HCT116 (cell line): ENCODE data around the gene PKHD1. TPM values are rescaled to one million over a fixed set of nuclear protein-coding genes. Genes with fewer than 3 reads are reported as not detected.

Source experiments
- ATAC-seq: fragments of 200-7000 bp; cut with Tn5 transposase; 2 replicates; pipeline ENCODE4 v1.9.1; 2020; ENCODE audit warnings: mild to moderate bottlenecking, moderate library complexity
- BruUV-seq: library from RNA; stranded (reverse); fragments of 400-500 nt; replicated peaks from 2 replicates; lab custom pipeline; 2021; lab: Mats Ljungman, UMichigan
- CTCF ChIA-PET: fragments of 300-600 bp; sonication (Branson Sonifier 250); formaldehyde crosslinking; loops from one replicate; lab custom pipeline; 2021; ENCODE audit warnings: antibody characterized with exemption; lab: Charles Lee
- POLR2A ChIA-PET: fragments of 300-600, 350-600 bp; sonication (Branson Sonifier 250); formaldehyde crosslinking; loops from one replicate; lab custom pipeline; 2021; ENCODE audit warnings: antibody characterized with exemption; lab: Charles Lee
- RAD21 ChIA-PET, 2 experiments: fragments of 300-600 bp; sonication (Branson Sonifier 250); formaldehyde crosslinking; loops; one replicate each; lab custom pipeline; 2023; ENCODE audit warnings: low total read pairs in 2 of 2; ENCODE audit not compliant: uncharacterized antibody in 2 of 2, unreplicated experiment in 2 of 2, low non-redundant PET in 1 of 2; lab: Charles Lee
- DNase-seq: peaks from one replicate; pipeline ENCODE4 v3.0.0-alpha.2; 2010; ENCODE audit warnings: low read depth, low spot score
- H2AFZ ChIP-seq: fragments of 200-600 bp; shearing (Covaris generic), sonication (generic); 2 replicates; pipeline ENCODE4 v1.6.1; 2017; ENCODE audit warnings: low read depth, mixed run types, mixed read lengths, antibody characterized with exemption, low read length; ENCODE audit not compliant: poor library complexity, severe bottlenecking
- H3K27ac ChIP-seq: 2 replicates; pipeline ENCODE4 v1.5.1; 2012; ENCODE audit warnings: low read depth, low read length
- H3K27me3 ChIP-seq: fragments of 200-600 bp; sonication (generic); 2 replicates; pipeline ENCODE4 v1.6.1; 2016; ENCODE audit warnings: mixed run types, low read length, mixed read lengths; ENCODE audit not compliant: insufficient read depth
- H3K36me3 ChIP-seq, 2 experiments: fragments of 200-500 bp in 1 of 2; fragments of 200-600 bp in 1 of 2; sonication (Bioruptor generic) in 1 of 2; sonication (generic) in 1 of 2; 2 replicates each; pipeline versions ENCODE4 v1.5.1 to v1.6.1; 2014 to 2016; ENCODE audit warnings: low read length in 2 of 2, inconsistent platforms in 1 of 2, mixed read lengths in 1 of 2, mixed run types in 1 of 2; ENCODE audit not compliant: insufficient read depth in 2 of 2, control insufficient read depth in 1 of 2
- H3K4me1 ChIP-seq, 2 experiments: fragments of 200-600 bp in 1 of 2; sonication (generic) in 1 of 2; 2 replicates each; pipeline versions ENCODE4 v1.5.1 to v1.6.1; 2012 to 2017; ENCODE audit warnings: low read length in 2 of 2, inconsistent platforms in 1 of 2, mild to moderate bottlenecking in 1 of 2, mixed read lengths in 1 of 2, mixed run types in 1 of 2, moderate library complexity in 1 of 2; ENCODE audit not compliant: insufficient read depth in 2 of 2, control insufficient read depth in 1 of 2
- H3K4me2 ChIP-seq: fragments of 200-600 bp; sonication (generic); 2 replicates; pipeline ENCODE4 v1.6.1; 2017; ENCODE audit warnings: mixed run types, low read length, mixed read lengths
- H3K4me3 ChIP-seq, 2 experiments: fragments of 200-600 bp in 1 of 2; sonication (generic) in 1 of 2; replicated peaks in 1 of 2; 2 replicates each; pipeline ENCODE4 v1.5.1; 2011 to 2016; ENCODE audit warnings: low read length in 2 of 2, control low read depth in 1 of 2, low read depth in 1 of 2, mild to moderate bottlenecking in 1 of 2, mixed read lengths in 1 of 2, mixed run types in 1 of 2
- H3K79me2 ChIP-seq: fragments of 200-600 bp; sonication (generic); 2 replicates; pipeline ENCODE4 v1.6.1; 2017; ENCODE audit warnings: mild to moderate bottlenecking, mixed run types, low read length, moderate library complexity, mixed read lengths; ENCODE audit not compliant: insufficient read depth
- H3K9ac ChIP-seq: fragments of 200-600 bp; sonication (generic); 2 replicates; pipeline ENCODE4 v1.6.1; 2016; ENCODE audit warnings: low read length, mixed read lengths
- H3K9me2 ChIP-seq: fragments of 200-600 bp; sonication (generic), shearing (Covaris generic); 2 replicates; pipeline ENCODE4 v1.6.1; 2017; ENCODE audit warnings: mixed run types, mild to moderate bottlenecking, moderate library complexity; ENCODE audit not compliant: insufficient read depth
- H3K9me3 ChIP-seq, 2 experiments: fragments of 200-500 bp in 1 of 2; fragments of 200-600 bp in 1 of 2; sonication (Bioruptor generic) in 1 of 2; sonication (generic) in 1 of 2; 2 replicates each; pipeline ENCODE4 v1.6.1; 2014 to 2017; ENCODE audit warnings: low read length in 2 of 2, mixed read lengths in 2 of 2, inconsistent platforms in 1 of 2, low read depth in 1 of 2, mild to moderate bottlenecking in 1 of 2, mixed run types in 1 of 2, moderate library complexity in 1 of 2; ENCODE audit not compliant: control insufficient read depth in 1 of 2, insufficient read depth in 1 of 2
- H4K20me1 ChIP-seq: fragments of 200-600 bp; sonication (generic), shearing (Covaris generic); 2 replicates; pipeline ENCODE4 v1.6.1; 2017; ENCODE audit warnings: mixed run types, mild to moderate bottlenecking, moderate library complexity; ENCODE audit not compliant: insufficient read depth
- CEBPB ChIP-seq: IDR thresholded peaks from 2 replicates; pipeline ENCODE4 v1.6.1; 2012; ENCODE audit warnings: low read depth
- EGR1 ChIP-seq: IDR thresholded peaks from 2 replicates; pipeline ENCODE4 v1.6.1; 2012; ENCODE audit warnings: low read depth
- ELF1 ChIP-seq: IDR thresholded peaks from 2 replicates; pipeline ENCODE4 v1.6.1; 2012; ENCODE audit warnings: low read depth, borderline replicate concordance
- EZH2 ChIP-seq: fragments of 200-600 bp; sonication (generic); IDR thresholded peaks from 2 replicates; pipeline ENCODE4 v1.6.1; 2017; ENCODE audit warnings: antibody characterized with exemption, mixed run types
- FOSL1 ChIP-seq: IDR thresholded peaks from 2 replicates; pipeline ENCODE4 v1.6.1; 2012; ENCODE audit warnings: low read depth
- RAD21 ChIP-seq: IDR thresholded peaks from 2 replicates; pipeline ENCODE4 v1.6.1; 2012; ENCODE audit warnings: low read depth, mild to moderate bottlenecking
- TCF7L2 ChIP-seq: IDR thresholded peaks from 2 replicates; pipeline ENCODE4 v1.7.0; 2011; ENCODE audit warnings: borderline replicate concordance, inconsistent platforms; ENCODE audit not compliant: insufficient read depth, insufficient read length; ENCODE audit errors: extremely low read depth
- YY1 ChIP-seq: IDR thresholded peaks from 2 replicates; pipeline ENCODE4 v1.6.1; 2011; ENCODE audit warnings: low read length, low read depth, moderate library complexity, mild to moderate bottlenecking; ENCODE audit not compliant: insufficient replicate concordance; ENCODE audit errors: extremely low read depth
- ZFX ChIP-seq: fragments of 450-650 bp; IDR thresholded peaks from 2 replicates; pipeline ENCODE4 v1.6.1; 2017
- ZNF274 ChIP-seq: fragments of 200-500 bp; sonication (Bioruptor generic); IDR thresholded peaks from 2 replicates; pipeline ENCODE4 v1.6.1; 2014; ENCODE audit warnings: mild to moderate bottlenecking, low read depth, low read length, inconsistent platforms
- intact Hi-C: fragments of 100-400 bp; cut with micrococcal nuclease; formaldehyde crosslinking; loops from 2 replicates; pipeline ENCODE4 v1.10.0; 2022
- total RNA-seq: library from RNA; stranded (reverse); gene quantifications from one replicate; pipeline ENCODE4 v1.2.1, GENCODE V29; 2021; ENCODE audit not compliant: unreplicated experiment
- TF ChIP-seq, protein P1 (sequence below): IDR thresholded peaks from 2 replicates; pipeline ENCODE4 v1.6.1; 2011; ENCODE audit warnings: mild to moderate bottlenecking, low read length, moderate library complexity; ENCODE audit not compliant: insufficient replicate concordance; ENCODE audit errors: extremely low read depth
- TF ChIP-seq, protein P2 (sequence below): IDR thresholded peaks from 2 replicates; pipeline ENCODE4 v1.6.1; 2012
- TF ChIP-seq, protein P3 (sequence below): IDR thresholded peaks from 2 replicates; pipeline ENCODE4 v1.6.1; 2012; ENCODE audit warnings: low read depth

The PKHD1 gene
- total RNA-seq, 1 experiment from 2014 or later = not detected

DNA sequence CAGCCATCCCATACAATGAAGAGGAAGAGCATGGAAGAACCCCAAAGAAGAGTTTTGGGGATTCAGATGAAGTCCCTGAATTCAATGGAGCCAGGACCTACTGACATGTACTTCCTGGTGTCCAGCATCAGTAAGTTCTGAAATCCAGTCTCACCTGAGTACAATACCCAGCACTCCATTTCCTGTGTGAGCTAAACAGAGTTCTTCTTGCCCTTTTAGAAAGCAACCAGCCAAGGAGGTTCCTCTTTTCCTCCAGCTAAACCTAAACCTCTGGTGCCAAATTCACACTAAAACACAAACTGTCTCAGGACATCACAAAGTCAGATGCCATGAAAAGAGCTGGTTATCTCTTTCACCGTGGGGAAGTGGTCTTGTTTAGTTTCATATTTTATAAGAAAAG, 71.5 kb downstream of the PKHD1 start:
- no peak for TF ChIP-seq TCF7L2
- POLR2A ChIA-PET = no interaction called here
- RAD21 ChIA-PET = no interaction called here
- DNase-seq (no peak), ATAC-seq (no peak)
- H3K4me3 ChIP-seq = no peak overlapping the region
- H2AFZ ChIP-seq = no peak overlapping the region
- no peak overlapping the region for H3K9ac ChIP-seq
- no peaks in the 10 kb centered on the region for H4K20me1 ChIP-seq
- H3K4me1 ChIP-seq = no peaks in the 10 kb centered on the region
- H3K9me3 ChIP-seq = no peaks in the 10 kb centered on the region
- H3K36me3 ChIP-seq = no peaks in the 10 kb centered on the region
- no peak overlapping the region for H3K27ac ChIP-seq
- peaks cover 4% of the 10 kb centered on the region; the same call in 1 of the 2 replicates for H3K27me3 ChIP-seq
- H3K79me2 ChIP-seq = no peaks in the 10 kb centered on the region
- no peak overlapping the region for H3K4me2 ChIP-seq
- no peaks in the 10 kb centered on the region for H3K9me2 ChIP-seq
- intact Hi-C loops = no loop called here
- CTCF ChIA-PET = no interaction called here
- no TSS peak for BruUV-seq

DNA sequence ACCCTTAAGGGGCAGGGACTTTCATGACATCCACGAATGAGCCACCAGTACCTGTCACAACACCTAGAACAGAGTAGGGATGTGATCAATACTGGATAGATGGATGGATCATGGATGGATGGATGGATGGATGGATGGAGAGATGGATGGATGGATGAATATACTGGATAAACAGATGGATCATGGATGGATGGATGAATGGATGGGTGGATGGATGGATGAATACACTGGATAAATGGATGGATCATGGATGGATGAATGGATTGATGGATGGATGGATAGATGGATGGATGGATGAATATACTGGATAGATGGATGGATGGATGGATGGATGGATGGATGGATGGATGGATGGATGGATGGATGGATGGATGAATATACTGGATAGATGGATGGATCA, 73.0 kb downstream of the PKHD1 start:
- H3K27me3 ChIP-seq = peaks cover 4% of the 10 kb centered on the region; the same call in 1 of the 2 replicates
- DNase-seq (no peak), ATAC-seq (no peak)
- TF ChIP-seq EZH2 (no peak), TCF7L2 (no peak), YY1 (no peak), ZFX (no peak), ELF1 (no peak), FOSL1 (no peak), CEBPB (no peak), ZNF274 (no peak), RAD21 (no peak), EGR1 (no peak)
- TF ChIP-seq, protein P1, sequence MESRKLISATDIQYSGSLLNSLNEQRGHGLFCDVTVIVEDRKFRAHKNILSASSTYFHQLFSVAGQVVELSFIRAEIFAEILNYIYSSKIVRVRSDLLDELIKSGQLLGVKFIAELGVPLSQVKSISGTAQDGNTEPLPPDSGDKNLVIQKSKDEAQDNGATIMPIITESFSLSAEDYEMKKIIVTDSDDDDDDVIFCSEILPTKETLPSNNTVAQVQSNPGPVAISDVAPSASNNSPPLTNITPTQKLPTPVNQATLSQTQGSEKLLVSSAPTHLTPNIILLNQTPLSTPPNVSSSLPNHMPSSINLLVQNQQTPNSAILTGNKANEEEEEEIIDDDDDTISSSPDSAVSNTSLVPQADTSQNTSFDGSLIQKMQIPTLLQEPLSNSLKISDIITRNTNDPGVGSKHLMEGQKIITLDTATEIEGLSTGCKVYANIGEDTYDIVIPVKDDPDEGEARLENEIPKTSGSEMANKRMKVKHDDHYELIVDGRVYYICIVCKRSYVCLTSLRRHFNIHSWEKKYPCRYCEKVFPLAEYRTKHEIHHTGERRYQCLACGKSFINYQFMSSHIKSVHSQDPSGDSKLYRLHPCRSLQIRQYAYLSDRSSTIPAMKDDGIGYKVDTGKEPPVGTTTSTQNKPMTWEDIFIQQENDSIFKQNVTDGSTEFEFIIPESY = no peak
- TF ChIP-seq, protein P2, sequence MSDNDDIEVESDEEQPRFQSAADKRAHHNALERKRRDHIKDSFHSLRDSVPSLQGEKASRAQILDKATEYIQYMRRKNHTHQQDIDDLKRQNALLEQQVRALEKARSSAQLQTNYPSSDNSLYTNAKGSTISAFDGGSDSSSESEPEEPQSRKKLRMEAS = no peak
- TF ChIP-seq, protein P3, sequence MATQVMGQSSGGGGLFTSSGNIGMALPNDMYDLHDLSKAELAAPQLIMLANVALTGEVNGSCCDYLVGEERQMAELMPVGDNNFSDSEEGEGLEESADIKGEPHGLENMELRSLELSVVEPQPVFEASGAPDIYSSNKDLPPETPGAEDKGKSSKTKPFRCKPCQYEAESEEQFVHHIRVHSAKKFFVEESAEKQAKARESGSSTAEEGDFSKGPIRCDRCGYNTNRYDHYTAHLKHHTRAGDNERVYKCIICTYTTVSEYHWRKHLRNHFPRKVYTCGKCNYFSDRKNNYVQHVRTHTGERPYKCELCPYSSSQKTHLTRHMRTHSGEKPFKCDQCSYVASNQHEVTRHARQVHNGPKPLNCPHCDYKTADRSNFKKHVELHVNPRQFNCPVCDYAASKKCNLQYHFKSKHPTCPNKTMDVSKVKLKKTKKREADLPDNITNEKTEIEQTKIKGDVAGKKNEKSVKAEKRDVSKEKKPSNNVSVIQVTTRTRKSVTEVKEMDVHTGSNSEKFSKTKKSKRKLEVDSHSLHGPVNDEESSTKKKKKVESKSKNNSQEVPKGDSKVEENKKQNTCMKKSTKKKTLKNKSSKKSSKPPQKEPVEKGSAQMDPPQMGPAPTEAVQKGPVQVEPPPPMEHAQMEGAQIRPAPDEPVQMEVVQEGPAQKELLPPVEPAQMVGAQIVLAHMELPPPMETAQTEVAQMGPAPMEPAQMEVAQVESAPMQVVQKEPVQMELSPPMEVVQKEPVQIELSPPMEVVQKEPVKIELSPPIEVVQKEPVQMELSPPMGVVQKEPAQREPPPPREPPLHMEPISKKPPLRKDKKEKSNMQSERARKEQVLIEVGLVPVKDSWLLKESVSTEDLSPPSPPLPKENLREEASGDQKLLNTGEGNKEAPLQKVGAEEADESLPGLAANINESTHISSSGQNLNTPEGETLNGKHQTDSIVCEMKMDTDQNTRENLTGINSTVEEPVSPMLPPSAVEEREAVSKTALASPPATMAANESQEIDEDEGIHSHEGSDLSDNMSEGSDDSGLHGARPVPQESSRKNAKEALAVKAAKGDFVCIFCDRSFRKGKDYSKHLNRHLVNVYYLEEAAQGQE = no peak
- H3K4me3 ChIP-seq = no peak overlapping the region
- H3K27ac ChIP-seq = no peak overlapping the region
- no peaks in the 10 kb centered on the region for H3K79me2 ChIP-seq
- H3K9me2 ChIP-seq = no peaks in the 10 kb centered on the region
- no peak overlapping the region for H3K4me2 ChIP-seq
- no peaks in the 10 kb centered on the region for H3K36me3 ChIP-seq
- no peak overlapping the region for H2AFZ ChIP-seq
- H3K4me1 ChIP-seq = no peaks in the 10 kb centered on the region
- intact Hi-C loops = no loop called here
- H4K20me1 ChIP-seq = no peaks in the 10 kb centered on the region
- BruUV-seq = no TSS peak
- RAD21 ChIA-PET = no interaction called here
- CTCF ChIA-PET = no interaction called here
- no peaks in the 10 kb centered on the region for H3K9me3 ChIP-seq
- POLR2A ChIA-PET = no interaction called here
- no peak overlapping the region for H3K9ac ChIP-seq
